Transverse colon (tissue), 4 donors: Measurements from ENCODE around the gene MEX3A. TPM values are rescaled to one million over a fixed set of nuclear protein-coding genes. Genes with fewer than 3 reads are reported as not detected.
A peak's percentile ranks its signal among the peaks of the same experiment; 100 is the strongest.

ENCODE experiments used
- DNase-seq: peaks from one replicate; pipeline ENCODE4 v3.0.0-alpha.2; 2019
- H3K27ac ChIP-seq, 4 donors: fragments of 200-600 bp; sonication (generic); 2 replicates each; pipeline ENCODE4 v1.5.1; 2016 to 2018; ENCODE audit warnings: inconsistent platforms in 4 of 4
- H3K27me3 ChIP-seq: fragments of 200-600 bp; sonication (generic); 2 replicates; pipeline ENCODE4 v1.5.1; 2017; ENCODE audit warnings: inconsistent platforms
- H3K36me3 ChIP-seq, 4 donors: fragments of 200-600 bp; sonication (generic); 2 replicates each; pipeline ENCODE4 v1.5.1; 2017 to 2019; ENCODE audit warnings: inconsistent platforms in 4 of 4
- H3K4me1 ChIP-seq, 4 donors: fragments of 200-600 bp; sonication (generic); 2 replicates each; pipeline ENCODE4 v1.5.1; 2017 to 2020; ENCODE audit warnings: inconsistent platforms in 4 of 4
- H3K4me3 ChIP-seq, 4 donors: fragments of 200-600 bp; sonication (generic); 1 replicate in 1 of 4; 2 replicates in 3 of 4; pipeline versions ENCODE4 v1.5.1 to v1.6.1; 2017 to 2019; ENCODE audit warnings: inconsistent platforms in 4 of 4
- H3K9me3 ChIP-seq, 2 donors: fragments of 200-600 bp; sonication (generic); 2 replicates each; pipeline ENCODE4 v1.5.1; 2017 to 2019; ENCODE audit warnings: inconsistent platforms in 2 of 2
- CTCF ChIP-seq, 5 experiments: fragments of 200-600 bp in 3 of 5; fragments of 450-650 bp in 2 of 5; sonication (generic) in 3 of 5; IDR thresholded peaks; 1 replicate in 2 of 5; 2 replicates in 3 of 5; pipeline ENCODE4 v1.5.1; 2016 to 2017; ENCODE audit warnings: antibody characterized with exemption in 5 of 5, inconsistent platforms in 3 of 5, mild to moderate bottlenecking in 2 of 5, moderate library complexity in 1 of 5
- EP300 ChIP-seq: sonication (generic); formaldehyde crosslinking; IDR thresholded peaks from one replicate; pipeline ENCODE4 v1.6.1; 2017; ENCODE audit warnings: antibody characterized with exemption, low read depth
- POLR2A ChIP-seq: fragments of 450-650 bp; IDR thresholded peaks from one replicate; pipeline ENCODE4 v1.6.1; 2016; ENCODE audit warnings: antibody characterized with exemption, mild to moderate bottlenecking, moderate library complexity
- POLR2AphosphoS5 ChIP-seq, 3 donors: sonication (generic); formaldehyde crosslinking; IDR thresholded peaks; one replicate each; pipeline ENCODE4 v1.6.1; 2016; ENCODE audit warnings: antibody characterized with exemption in 3 of 3
- WGBS, 2 donors: methylation state at CpG; one replicate each; pipeline ENCODE4 v1.1.5; 2018; ENCODE audit warnings: low coverage in 1 of 2; 5-methylcytosine and 5-hydroxymethylcytosine counted together
- in situ Hi-C, 4 donors: fragments of 200-750 bp; cut with MboI; loops; one replicate each; pipeline versions ENCODE4 v1.15.0 to v1.15.1; 2017; ENCODE audit warnings: low sequenced_read_pairs in 3 of 4, low pct_ligation_motif_present in 1 of 4, low pct_unique_long_range_greater_than_20kb in 1 of 4
- intact Hi-C: fragments of 100-400 bp; cut with DNase I; formaldehyde crosslinking; loops from one replicate; pipeline ENCODE4 v1.15.1; 2023; ENCODE audit warnings: low total_unique reads
- total RNA-seq, 4 donors: library from RNA; depleted of rRNA; stranded (reverse); fragments of >200 nt; gene quantifications; one replicate each; pipeline ENCODE4 v1.1.0, GENCODE V29; 2016

The MEX3A gene
- total RNA-seq, 4 donors from 2014 or later: 0.14 to 0.60 (median 0.48) TPM; not detected in 1

DNA sequence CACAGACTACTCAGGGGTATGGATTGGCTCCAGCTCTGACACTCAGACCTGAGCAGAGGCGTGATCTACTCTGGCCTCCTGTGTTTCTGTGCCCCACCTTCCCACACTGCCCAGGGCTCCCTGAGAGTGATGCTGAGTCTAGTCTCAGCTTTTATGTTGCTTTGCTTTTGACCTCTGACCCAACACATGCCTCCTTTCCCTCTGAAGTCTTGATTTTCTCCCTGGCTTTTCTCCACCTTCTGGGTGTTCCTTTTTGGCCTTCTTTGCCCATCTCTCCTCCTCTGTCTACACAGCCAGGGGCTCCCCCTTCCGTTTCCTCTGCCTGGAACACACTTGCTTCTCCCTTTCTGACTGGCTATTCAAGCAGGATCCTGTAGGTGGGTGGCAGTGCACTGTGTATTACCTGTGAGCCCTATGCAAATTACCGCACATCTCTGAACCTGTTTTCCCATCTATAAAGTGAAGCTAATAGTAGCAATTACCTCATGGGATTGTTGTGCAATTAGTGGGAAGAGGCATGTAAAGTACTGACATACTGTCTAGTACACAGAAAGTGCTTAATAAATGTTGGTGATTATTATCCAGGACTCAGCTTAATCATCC is 13.7 kb upstream of the MEX3A start:
- in situ Hi-C loops: loop anchor here (5.0 to 25.0 kb wide), 3 partner anchors 36 to 129 kb away; partner anchors contain the start of gene PMF1 (in 1 of the 4)
- no peaks in the 10 kb centered on the region for H3K27me3 ChIP-seq
- TF ChIP-seq POLR2AphosphoS5 (IDR thresholded peaks at IDR 0.05): no peak
- TF ChIP-seq POLR2A: no peak
- no peak for TF ChIP-seq EP300
- TF ChIP-seq CTCF (IDR thresholded peaks at IDR 0.05): no peak
- WGBS, 2 donors: 67 to 82% methylated on average over 2 to 3 of the region's 3 CpGs
- intact Hi-C loops: loop anchor here (2.0 kb wide), 2 partner anchors 35 to 77 kb away; no protein-coding TSS in a partner anchor
- no peak overlapping the region for H3K4me3 ChIP-seq
- DNase-seq: no peak
- H3K9me3 ChIP-seq: no peaks in the 10 kb centered on the region
- H3K36me3 ChIP-seq: no peaks in the 10 kb centered on the region
- peak overlapping the region; percentile 19 to 80 (median 66) for H3K27ac ChIP-seq
- H3K4me1 ChIP-seq: peaks cover 8 to 39% (median 15%) of the 10 kb centered on the region in 4 donors

DNA sequence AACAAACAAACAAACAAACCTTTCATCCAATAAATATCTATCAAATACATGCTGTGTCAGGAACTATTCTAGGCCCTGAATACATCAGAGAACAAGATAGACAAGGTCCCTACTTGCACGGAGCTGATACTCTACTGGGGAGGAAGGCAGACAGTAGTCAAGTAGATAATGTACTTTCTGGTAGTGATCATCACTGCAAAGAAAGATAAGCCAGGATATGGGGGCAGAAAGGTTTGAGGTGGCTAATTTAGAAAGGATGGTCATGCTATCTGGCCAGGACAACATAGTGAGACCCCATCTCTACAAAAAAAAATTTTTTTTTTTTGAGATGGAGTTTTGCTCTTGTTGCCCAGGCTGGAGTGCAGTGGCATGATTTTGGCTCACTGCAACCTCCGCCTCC is 9.3 kb upstream of the MEX3A start:
- TF ChIP-seq CTCF (IDR thresholded peaks at IDR 0.05) (no peak), POLR2A (no peak), POLR2AphosphoS5 (IDR thresholded peaks at IDR 0.05) (no peak), EP300 (no peak)
- H3K36me3 ChIP-seq: no peaks in the 10 kb centered on the region
- WGBS, 2 donors: 74 to 83% methylated on average over 1 to 2 of the region's 2 CpGs
- H3K27ac ChIP-seq: no peak overlapping the region
- H3K27me3 ChIP-seq: no peaks in the 10 kb centered on the region
- in situ Hi-C loops (loop anchor here (5.0 to 25.0 kb wide), 4 partner anchors 41 to 136 kb away; partner anchors contain the start of gene PMF1 (in 1 of the 4)), intact Hi-C loops (loop anchor here (2.0 kb wide), 1 partner anchor 133 kb away; no protein-coding TSS in a partner anchor)
- DNase-seq: no peak
- H3K4me3 ChIP-seq: no peak overlapping the region
- H3K9me3 ChIP-seq: no peaks in the 10 kb centered on the region
- peaks cover 0 to 17% (median 3%) of the 10 kb centered on the region in 4 donors for H3K4me1 ChIP-seq

DNA sequence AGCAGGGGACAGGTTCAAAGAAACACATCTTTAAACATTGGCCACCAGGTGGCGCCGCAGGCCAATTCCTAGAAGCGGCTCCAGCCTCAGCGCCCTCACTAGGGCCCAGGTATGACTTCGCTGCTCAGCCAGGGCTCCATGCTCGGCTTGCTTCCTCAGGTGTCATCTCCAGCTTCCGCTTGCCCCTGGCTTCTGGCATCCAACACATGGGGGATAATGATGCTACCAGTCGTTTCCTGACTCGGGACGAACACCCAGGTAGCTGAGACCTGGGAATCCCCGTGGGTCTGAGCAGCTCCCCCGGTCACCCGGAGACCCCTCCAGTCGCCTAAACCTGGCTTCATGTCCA is 8.5 kb upstream of the MEX3A start:
- in situ Hi-C loops: loop anchor here (5.0 to 25.0 kb wide), 4 partner anchors 41 to 136 kb away; partner anchors contain the start of gene PMF1 (in 1 of the 4)
- Histone ChIP-seq H3K27me3 (no peaks in the 10 kb centered on the region), H3K9me3 (no peaks in the 10 kb centered on the region), H3K4me1 (peaks cover 0 to 10% (median 1%) of the 10 kb centered on the region in 4 donors), H3K36me3 (no peaks in the 10 kb centered on the region), H3K4me3 (no peak overlapping the region), H3K27ac (no peak overlapping the region)
- peak; percentile 91 for DNase-seq
- intact Hi-C loops: loop anchor here (2.0 kb wide), 1 partner anchor 134 kb away; no protein-coding TSS in a partner anchor
- peak; percentile 82 to 88 (median 87) for TF ChIP-seq CTCF (IDR thresholded peaks at IDR 0.05)
- no peak for TF ChIP-seq EP300
- TF ChIP-seq POLR2AphosphoS5 (IDR thresholded peaks at IDR 0.05): no peak
- TF ChIP-seq POLR2A: no peak
- WGBS, 2 donors: 35% methylated on average over 14 of the region's 14 CpGs; no CpG with 5 or more reads in 1 of the 2 donors

GRCh38 chr1:156090138-156090839 is 8.0 kb upstream of the MEX3A start:
- Histone ChIP-seq H3K27me3 (no peaks in the 10 kb centered on the region), H3K9me3 (no peaks in the 10 kb centered on the region), H3K4me1 (peaks cover 0 to 7% (median 1%) of the 10 kb centered on the region in 4 donors), H3K4me3 (no peak overlapping the region), H3K27ac (no peak overlapping the region), H3K36me3 (no peaks in the 10 kb centered on the region)
- DNase-seq: no peak
- 5 to 33% methylated on average over 3 to 5 of the region's 5 CpGs for WGBS, 2 donors
- TF ChIP-seq POLR2A (no peak), POLR2AphosphoS5 (IDR thresholded peaks at IDR 0.05) (no peak)
- in situ Hi-C loops (loop anchor here (5.0 to 25.0 kb wide), 4 partner anchors 42 to 137 kb away; partner anchors contain the start of gene PMF1 (in 1 of the 4)), intact Hi-C loops (loop anchor here (2.0 kb wide), 1 partner anchor 135 kb away; no protein-coding TSS in a partner anchor)
